Adrenal gland (tissue), 12 donors: Measurements from ENCODE around the gene PIAS1. TPM values are rescaled to one million over a fixed set of nuclear protein-coding genes. Genes with fewer than 3 reads are reported as not detected.
A peak's percentile ranks its signal among the peaks of the same experiment; 100 is the strongest.

Experiments
- DNase-seq, 7 donors: peaks; one replicate each; pipeline ENCODE4 v3.0.0-alpha.2; 2019 to 2020
- H3K27ac ChIP-seq, 5 donors: fragments of 200-600 bp; sonication (generic) in 4 of 5; 1 replicate in 3 of 5; 2 replicates in 2 of 5; pipeline versions ENCODE4 v1.5.1 to v1.8.0; 2016 to 2020; ENCODE audit warnings: mild to moderate bottlenecking in 1 of 5
- H3K27me3 ChIP-seq: fragments of 200-600 bp; 2 replicates; pipeline ENCODE4 v1.8.0; 2021
- H3K36me3 ChIP-seq, 2 donors: fragments of 200-600 bp; replicated peaks in 1 of 2; 1 replicate in 1 of 2; 2 replicates in 1 of 2; pipeline versions ENCODE4 v1.5.1 to v1.8.0; 2018 to 2022
- H3K4me1 ChIP-seq, 2 donors: fragments of 200-600 bp; replicated peaks in 1 of 2; 1 replicate in 1 of 2; 2 replicates in 1 of 2; pipeline versions ENCODE4 v1.5.1 to v1.8.0; 2018 to 2021
- H3K4me3 ChIP-seq, 4 donors: fragments of 200-600 bp; sonication (generic) in 3 of 4; one replicate each; pipeline ENCODE4 v1.5.1; 2016 to 2018
- H3K9me3 ChIP-seq, 3 donors: fragments of 200-600 bp; sonication (generic) in 1 of 3; replicated peaks in 1 of 3; 1 replicate in 2 of 3; 2 replicates in 1 of 3; pipeline versions ENCODE4 v1.5.1 to v1.8.0; 2016 to 2021
- POLR2A ChIP-seq, 2 donors: fragments of 450-650 bp; IDR thresholded peaks; one replicate each; pipeline ENCODE4 v1.6.1; 2017; ENCODE audit warnings: antibody characterized with exemption in 2 of 2, mild to moderate bottlenecking in 2 of 2, moderate library complexity in 1 of 2
- WGBS, 4 donors: extraction: QIAGEN DNeasy Blood & Tissue Kit in 2 of 4; methylation state at CpG; one replicate each; pipeline versions ENCODE4 v1.1.5 to v1.1.7; 2013 to 2017; 5-methylcytosine and 5-hydroxymethylcytosine counted together
- intact Hi-C, 2 donors: fragments of 100-400 bp; cut with DNase I; formaldehyde crosslinking; loops; one replicate each; pipeline versions ENCODE4 v1.14.1 to v1.15.0; 2022 to 2023
- polyA plus RNA-seq, 3 donors: library from polyadenylated mRNA; stranded (reverse); fragments of 200-250 nt in 2 of 3; fragments of 350-450 nt in 1 of 3; fragmentation: Illumina TruSeq in 1 of 3; extraction: RNeasy Lipid Tissue Mini Kit (QIAGEN cat#74804) in 1 of 3; gene quantifications; one replicate each; pipeline ENCODE4 v1.2.3, GENCODE V29; 2013 to 2014
- total RNA-seq, 9 donors: library from RNA; depleted of rRNA in 4 of 9; stranded (reverse); fragments of >200 nt in 4 of 9; fragments of 120-200 nt in 1 of 9; fragmentation: NEBNext Ultra II Directional in 1 of 9; extraction: Animal tissue kit (Norgen Biotek cat#: 25700) in 1 of 9; gene quantifications; one replicate each; pipeline versions ENCODE4 v1.1.0 to v1.2.4, GENCODE V29; 2013 to 2023
- TF ChIP-seq, protein P1 (sequence below), 6 experiments: fragments of 450-650 bp in 4 of 6; fragments of 200-600 bp in 2 of 6; sonication (generic) in 1 of 6; IDR thresholded peaks; 1 replicate in 5 of 6; 2 replicates in 1 of 6; pipeline versions ENCODE4 v1.5.1 to v1.8.0; 2016 to 2021; ENCODE audit warnings: antibody characterized with exemption in 6 of 6, mild to moderate bottlenecking in 2 of 6, moderate library complexity in 1 of 6
- donor health status: healthy with polysubstance abuse.
- donor health status: Bipolar disorder and iron deficiency.
- donor health status: DM: yes; HTN: yes; CAD: no.
- donor health status: DM: no; HTN: no; CAD: no.
- donor health status: DM: no; HTN: no; CAD: no.
- donor health status: DM: yes; HTN: yes; CAD: no.

The PIAS1 gene
- total and polyA plus RNA-seq, 12 donors, result 12.7 to 60.0 (median 38.8) TPM

DNA sequence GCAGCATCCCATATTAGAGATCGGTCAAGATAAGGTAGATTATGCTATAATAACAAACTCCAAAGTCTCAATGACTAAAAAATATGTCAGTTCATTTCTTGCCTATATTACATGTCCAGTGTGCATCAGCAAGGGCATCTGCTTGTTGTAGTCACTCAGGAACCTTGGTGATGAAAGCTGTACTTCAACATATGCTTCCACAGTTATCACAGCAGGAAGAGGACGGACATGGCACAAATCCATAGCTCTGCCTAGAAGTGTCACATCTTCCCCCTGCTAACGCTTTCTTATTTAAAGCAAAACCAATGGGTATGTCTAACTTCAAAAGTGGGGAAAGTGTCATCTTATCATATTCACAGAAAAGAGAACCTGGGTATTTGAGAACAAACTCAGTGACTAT lies 20.0 kb upstream of the PIAS1 start:
- 63 to 76% (median 71%) methylated on average over 3 of the region's 3 CpGs for WGBS, 4 donors
- no peaks in the 10 kb centered on the region for H3K4me1 ChIP-seq

DNA sequence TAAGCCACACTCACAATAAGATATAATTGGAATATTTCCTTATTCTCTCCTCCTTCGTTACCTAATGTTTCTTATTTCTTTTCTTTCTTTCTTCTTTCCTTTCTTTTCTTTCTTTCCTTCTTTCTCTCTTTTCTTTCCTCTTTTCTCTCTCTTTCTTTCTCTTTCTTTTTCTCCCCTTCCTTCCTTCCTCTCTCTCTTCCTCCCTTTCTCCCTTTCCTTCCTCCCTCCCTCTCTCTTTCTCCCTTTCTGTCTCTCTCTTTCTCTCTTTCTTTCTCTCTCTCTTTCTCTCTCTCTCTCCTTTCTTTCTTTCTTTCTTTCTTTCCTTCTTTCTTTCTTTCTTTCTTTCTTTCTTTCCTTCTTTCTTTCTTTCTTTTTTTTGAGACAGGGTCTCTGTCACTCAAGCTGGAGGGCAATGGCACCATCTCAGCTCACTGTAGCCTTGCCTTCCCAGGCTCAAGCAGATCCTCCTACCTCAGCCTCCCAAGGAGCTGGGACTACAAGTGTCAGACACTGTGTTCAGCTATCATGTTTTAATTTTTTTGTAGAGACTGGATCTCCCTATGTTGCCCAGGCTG lies 19.3 kb upstream of the PIAS1 start:
- H3K27me3 ChIP-seq, result no peaks in the 10 kb centered on the region
- 83 to 92% (median 88%) methylated on average over 1 of the region's 1 CpG for WGBS, 4 donors
- H3K4me1 ChIP-seq, result no peaks in the 10 kb centered on the region
- intact Hi-C loops, result no loop called here
- H3K27ac ChIP-seq, result no peak overlapping the region
- no peaks in the 10 kb centered on the region for H3K9me3 ChIP-seq
- TF ChIP-seq, protein P1, sequence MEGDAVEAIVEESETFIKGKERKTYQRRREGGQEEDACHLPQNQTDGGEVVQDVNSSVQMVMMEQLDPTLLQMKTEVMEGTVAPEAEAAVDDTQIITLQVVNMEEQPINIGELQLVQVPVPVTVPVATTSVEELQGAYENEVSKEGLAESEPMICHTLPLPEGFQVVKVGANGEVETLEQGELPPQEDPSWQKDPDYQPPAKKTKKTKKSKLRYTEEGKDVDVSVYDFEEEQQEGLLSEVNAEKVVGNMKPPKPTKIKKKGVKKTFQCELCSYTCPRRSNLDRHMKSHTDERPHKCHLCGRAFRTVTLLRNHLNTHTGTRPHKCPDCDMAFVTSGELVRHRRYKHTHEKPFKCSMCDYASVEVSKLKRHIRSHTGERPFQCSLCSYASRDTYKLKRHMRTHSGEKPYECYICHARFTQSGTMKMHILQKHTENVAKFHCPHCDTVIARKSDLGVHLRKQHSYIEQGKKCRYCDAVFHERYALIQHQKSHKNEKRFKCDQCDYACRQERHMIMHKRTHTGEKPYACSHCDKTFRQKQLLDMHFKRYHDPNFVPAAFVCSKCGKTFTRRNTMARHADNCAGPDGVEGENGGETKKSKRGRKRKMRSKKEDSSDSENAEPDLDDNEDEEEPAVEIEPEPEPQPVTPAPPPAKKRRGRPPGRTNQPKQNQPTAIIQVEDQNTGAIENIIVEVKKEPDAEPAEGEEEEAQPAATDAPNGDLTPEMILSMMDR (IDR thresholded peaks at IDR 0.05), result no peak
- no peak for TF ChIP-seq POLR2A (IDR thresholded peaks at IDR 0.05)
- DNase-seq, result no peak
- H3K4me3 ChIP-seq, result no peak overlapping the region
- no peaks in the 10 kb centered on the region for H3K36me3 ChIP-seq

More for the DNA sequence above, 20.0 kb upstream of the PIAS1 start:
- no peaks in the 10 kb centered on the region for H3K27me3 ChIP-seq
- no peaks in the 10 kb centered on the region for H3K9me3 ChIP-seq
- no peak overlapping the region for H3K4me3 ChIP-seq
- intact Hi-C loops, result no loop called here
- TF ChIP-seq, protein P1 (IDR thresholded peaks at IDR 0.05), result no peak
- no peak for TF ChIP-seq POLR2A (IDR thresholded peaks at IDR 0.05)
- peak in 1 of 7 donors; percentile 25 for DNase-seq
- H3K27ac ChIP-seq, result no peak overlapping the region
- H3K36me3 ChIP-seq, result no peaks in the 10 kb centered on the region

DNA sequence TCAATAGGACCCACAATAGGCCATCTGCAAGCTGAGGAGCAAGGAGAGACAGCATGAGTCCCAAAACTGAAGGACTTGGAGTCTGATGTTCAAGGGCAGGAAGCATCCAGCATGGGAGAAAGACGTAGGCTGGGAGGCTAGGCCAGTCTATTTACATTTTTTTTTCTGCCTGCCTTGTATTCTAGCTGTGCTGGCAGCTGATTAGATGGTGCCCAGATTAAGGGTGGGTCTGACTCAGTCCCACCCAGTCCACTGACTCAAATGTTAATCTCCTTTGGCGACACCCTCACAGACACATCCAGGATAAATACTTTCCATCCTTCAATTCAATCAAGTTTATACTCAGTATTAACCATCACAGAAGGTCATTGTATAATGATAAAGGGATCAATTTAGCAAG lies 15.9 kb upstream of the PIAS1 start:
- H3K4me3 ChIP-seq, result no peak overlapping the region
- H3K4me1 ChIP-seq, result no peaks in the 10 kb centered on the region
- no peak for DNase-seq
- no peak overlapping the region for H3K27ac ChIP-seq
- H3K27me3 ChIP-seq, result no peaks in the 10 kb centered on the region
- intact Hi-C loops, result no loop called here
- H3K36me3 ChIP-seq, result no peaks in the 10 kb centered on the region
- no peak for TF ChIP-seq POLR2A (IDR thresholded peaks at IDR 0.05)
- TF ChIP-seq, protein P1 (IDR thresholded peaks at IDR 0.05), result no peak
- H3K9me3 ChIP-seq, result no peaks in the 10 kb centered on the region
- 75 to 95% (median 91%) methylated on average over 1 to 2 of the region's 2 CpGs for WGBS, 4 donors

DNA sequence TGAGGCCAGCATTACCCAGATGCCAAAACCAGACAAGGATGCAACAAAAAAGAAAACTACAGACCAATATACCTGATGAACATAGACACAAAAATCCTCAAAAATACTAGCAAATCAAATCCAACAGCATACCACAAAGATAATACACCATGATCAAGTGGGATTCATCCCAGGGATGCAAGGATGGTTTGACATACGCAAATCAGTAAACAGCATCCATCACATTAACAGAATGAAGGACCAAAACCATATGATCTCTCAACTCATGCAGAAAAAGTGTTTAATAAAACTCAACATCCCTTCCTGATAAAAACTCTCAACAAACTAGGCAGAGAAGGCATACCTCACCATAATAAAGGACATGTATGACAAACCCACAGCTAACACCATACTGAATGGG lies 14.0 kb upstream of the PIAS1 start:
- no peak overlapping the region for H3K27ac ChIP-seq
- no peak for DNase-seq
- WGBS, 4 donors, result 97 to 100% (median 100%) methylated on average over 1 of the region's 1 CpG
- H3K9me3 ChIP-seq, result no peaks in the 10 kb centered on the region
- H3K27me3 ChIP-seq, result no peaks in the 10 kb centered on the region
- no peak overlapping the region for H3K4me3 ChIP-seq
- TF ChIP-seq, protein P1 (IDR thresholded peaks at IDR 0.05), result no peak
- TF ChIP-seq POLR2A (IDR thresholded peaks at IDR 0.05), result no peak
- intact Hi-C loops, result no loop called here
- no peaks in the 10 kb centered on the region for H3K4me1 ChIP-seq
- H3K36me3 ChIP-seq, result no peaks in the 10 kb centered on the region
